ENCODE data around the gene C1QTNF7.

GRCh38 chr4:15428611-15429010 lies 778 bp downstream of the C1QTNF7 start:
- TF ChIP-seq EZH2 (IDR thresholded peaks at IDR 0.05; ENCODE audit: insufficient read depth, poor library complexity, severe bottlenecking) = no peak
- no peak for TF ChIP-seq EZH2phosphoT487 (IDR thresholded peaks at IDR 0.05; ENCODE audit: insufficient read depth, low read depth)
